ENCODE results near the gene TNC.

Gene TNC

GRCh38 chr9:115117999-115118878 is at the start of gene TNC:
TNC (minus strand) TSS chr9:115118157; CDS start chr9:115091018, 27,139 bp downstream.
- DNase-seq (ENCODE audit: low spot score) = peak; percentile 23

- no peak for DNase-seq (ENCODE audit: low spot score)
Observed at GRCh38 chr9:115167175-115167574, 49.2 kb upstream of the TNC start.

- no peak for DNase-seq (ENCODE audit: low spot score)
Observed at GRCh38 chr9:115165233-115165632, 47.3 kb upstream of the TNC start.

- DNase-seq (ENCODE audit: low spot score) = no peak
Observed at GRCh38 chr9:115164511-115164974, 46.6 kb upstream of the TNC start.

- no peak for DNase-seq (ENCODE audit: low spot score)
Observed at GRCh38 chr9:115162946-115163345, 45.0 kb upstream of the TNC start.

GRCh38 chr9:115161446-115161845 is 43.5 kb upstream of the TNC start:
- DNase-seq (ENCODE audit: low spot score) = no peak

- DNase-seq (ENCODE audit: low spot score) = no peak
Observed at GRCh38 chr9:115158661-115159481, 40.9 kb upstream of the TNC start.

- DNase-seq (ENCODE audit: low spot score) = no peak
Observed at GRCh38 chr9:115157245-115157674, 39.3 kb upstream of the TNC start.

- no peak for DNase-seq (ENCODE audit: low spot score)
Observed at GRCh38 chr9:115155037-115155436, 37.1 kb upstream of the TNC start.

- no peak for DNase-seq (ENCODE audit: low spot score)
Observed at GRCh38 chr9:115154617-115155016, 36.7 kb upstream of the TNC start.

- DNase-seq (ENCODE audit: low spot score) = no peak
Observed at GRCh38 chr9:115152281-115152820, 34.4 kb upstream of the TNC start.

- DNase-seq (ENCODE audit: low spot score) = no peak
Observed at GRCh38 chr9:115148721-115149120, 30.8 kb upstream of the TNC start.

- no peak for DNase-seq (ENCODE audit: low spot score)
Observed at GRCh38 chr9:115146581-115147021, 28.6 kb upstream of the TNC start.

GRCh38 chr9:115144706-115145105 is 26.7 kb upstream of the TNC start:
- no peak for DNase-seq (ENCODE audit: low spot score)

GRCh38 chr9:115143689-115144088 is 25.7 kb upstream of the TNC start:
- no peak for DNase-seq (ENCODE audit: low spot score)

- no peak for DNase-seq (ENCODE audit: low spot score)
Observed at GRCh38 chr9:115142517-115143270, 24.7 kb upstream of the TNC start.

GRCh38 chr9:115142090-115142489 is 24.1 kb upstream of the TNC start:
- no peak for DNase-seq (ENCODE audit: low spot score)

GRCh38 chr9:115141612-115142011 is 23.7 kb upstream of the TNC start:
- no peak for DNase-seq (ENCODE audit: low spot score)

- no peak for DNase-seq (ENCODE audit: low spot score)
Observed at GRCh38 chr9:115138151-115138550, 20.2 kb upstream of the TNC start.

GRCh38 chr9:115137526-115137925 is 19.6 kb upstream of the TNC start:
- no peak for DNase-seq (ENCODE audit: low spot score)

- no peak for DNase-seq (ENCODE audit: low spot score)
Observed at GRCh38 chr9:115135821-115136778, 18.1 kb upstream of the TNC start.
